Natural killer cell treated with Interleukin-12 subunit alpha and Interleukin-12 subunit beta and Interleukin-15 and Interleukin-18, amount 100 ng/mL, for 72 hours (primary cell): Measurements from ENCODE around the gene FANCE. TPM values are rescaled to one million over a fixed set of nuclear protein-coding genes. Genes with fewer than 3 reads are reported as not detected.
A peak's percentile ranks its signal among the peaks of the same experiment; 100 is the strongest.

ENCODE experiments used
- ATAC-seq, 2 donors: fragments of 150-1000 bp; cut with Tn5 transposase in 1 of 2; sonication (Bioruptor Pico), chemical (Tn5 transposase) in 1 of 2; 2 replicates each; pipeline ENCODE4 v1.10.0; 2021
- DNase-seq: peaks from one replicate; pipeline ENCODE4 v3.0.0; 2022; ENCODE audit warnings: low spot score
- H3K27ac Mint-ChIP-seq, 2 donors: 1 replicate in 1 of 2; 2 replicates in 1 of 2; pipeline ENCODE4 v1.8.0; 2022; ENCODE audit warnings: mixed read lengths in 2 of 2, mild to moderate bottlenecking in 1 of 2, moderate library complexity in 1 of 2
- H3K27me3 Mint-ChIP-seq, 2 donors: 1 replicate in 1 of 2; 2 replicates in 1 of 2; pipeline ENCODE4 v1.8.0; 2022; ENCODE audit warnings: mixed read lengths in 2 of 2
- H3K36me3 Mint-ChIP-seq: one replicate; pipeline ENCODE4 v1.8.0; 2022; ENCODE audit warnings: mixed read lengths
- H3K4me1 Mint-ChIP-seq, 2 donors: 1 replicate in 1 of 2; 2 replicates in 1 of 2; pipeline ENCODE4 v1.8.0; 2022; ENCODE audit warnings: low read depth in 2 of 2, mixed read lengths in 2 of 2, mild to moderate bottlenecking in 1 of 2
- H3K4me3 Mint-ChIP-seq: one replicate; pipeline ENCODE4 v1.8.0; 2022; ENCODE audit warnings: mixed read lengths
- H3K9me3 Mint-ChIP-seq: 2 replicates; pipeline ENCODE4 v1.8.0; 2022; ENCODE audit warnings: mixed read lengths
- total RNA-seq, 2 donors: library from RNA; stranded (reverse); gene quantifications; one replicate each; pipeline ENCODE4 v1.2.3, GENCODE V29; 2022

The FANCE gene
- total RNA-seq, 2 donors from 2014 or later, result 10.4 to 27.3 TPM

- ATAC-seq, result peak in 1 of 2 donors; percentile 1
- no peaks in the 10 kb centered on the region for H3K36me3 Mint-ChIP-seq
- H3K27me3 Mint-ChIP-seq, result peaks cover 13 to 29% of the 10 kb centered on the region in 2 donors
- H3K9me3 Mint-ChIP-seq, result no peaks in the 10 kb centered on the region
- DNase-seq, result no peak
- H3K4me3 Mint-ChIP-seq, result peak overlapping the region; percentile 49
- H3K27ac Mint-ChIP-seq, result no peak overlapping the region
- peaks cover 14 to 18% of the 10 kb centered on the region in 2 donors for H3K4me1 Mint-ChIP-seq
Observed at GRCh38 chr6:35496036-35496840, 44.1 kb downstream of the FANCE start.

- no peak within 1 kb of the TSS for H3K27ac Mint-ChIP-seq
- peak within 1 kb of the TSS; percentile 86 for H3K4me3 Mint-ChIP-seq
- ATAC-seq (peak; percentile 79 to 86), DNase-seq (no peak)
- H3K36me3 Mint-ChIP-seq, result no peaks in the 10 kb centered on the region
- H3K4me1 Mint-ChIP-seq, result peaks cover 14 to 17% of the 10 kb centered on the region in 2 donors
- peaks cover 16 to 29% of the 10 kb centered on the region in 2 donors for H3K27me3 Mint-ChIP-seq
- no peaks in the 10 kb centered on the region for H3K9me3 Mint-ChIP-seq
Observed at GRCh38 chr6:35496841-35497570, 44.9 kb downstream of the FANCE start, which contains the start of gene TEAD3. TSS of gene TEAD3 (minus strand) at chr6:35497079.

GRCh38 chr6:35497571-35498421 is 45.7 kb downstream of the FANCE start:
- Mint-ChIP-seq H3K27ac (no peak overlapping the region), H3K27me3 (peaks cover 16 to 28% of the 10 kb centered on the region in 2 donors), H3K4me1 (peaks cover 14 to 17% of the 10 kb centered on the region in 2 donors), H3K9me3 (no peaks in the 10 kb centered on the region), H3K4me3 (peak overlapping the region; percentile 86), H3K36me3 (no peaks in the 10 kb centered on the region)
- ATAC-seq (peak; percentile 50 to 55), DNase-seq (no peak)

GRCh38 chr6:35498422-35499067 is 46.4 kb downstream of the FANCE start:
- H3K27ac Mint-ChIP-seq, result peak overlapping the region in 1 of 2 donors; percentile 70
- ATAC-seq (no peak), DNase-seq (no peak)
- peaks cover 16 to 20% of the 10 kb centered on the region in 2 donors for H3K27me3 Mint-ChIP-seq
- H3K4me1 Mint-ChIP-seq, result peaks cover 13 to 14% of the 10 kb centered on the region in 2 donors
- H3K9me3 Mint-ChIP-seq, result no peaks in the 10 kb centered on the region
- H3K4me3 Mint-ChIP-seq, result peak overlapping the region; percentile 86
- no peaks in the 10 kb centered on the region for H3K36me3 Mint-ChIP-seq

GRCh38 chr6:35499372-35499771 is 47.2 kb downstream of the FANCE start:
- no peak for ATAC-seq
- no peak overlapping the region for H3K4me3 Mint-ChIP-seq
- H3K4me1 Mint-ChIP-seq, result peaks cover 8 to 9% of the 10 kb centered on the region in 2 donors
- H3K9me3 Mint-ChIP-seq, result no peaks in the 10 kb centered on the region
- peaks cover 12 to 16% of the 10 kb centered on the region in 2 donors for H3K27me3 Mint-ChIP-seq
- DNase-seq, result no peak
- H3K27ac Mint-ChIP-seq, result no peak overlapping the region
- no peaks in the 10 kb centered on the region for H3K36me3 Mint-ChIP-seq

- no peak overlapping the region for H3K27ac Mint-ChIP-seq
- peaks cover 12 to 16% of the 10 kb centered on the region in 2 donors for H3K27me3 Mint-ChIP-seq
- H3K4me3 Mint-ChIP-seq, result no peak overlapping the region
Observed at GRCh38 chr6:35500782-35501181, 48.6 kb downstream of the FANCE start.

GRCh38 chr6:35501784-35502183 is 49.6 kb downstream of the FANCE start:
- no peak for ATAC-seq

More at GRCh38 chr6:35500782-35501181, 48.6 kb downstream of the FANCE start:
- ATAC-seq, result no peak
- no peaks in the 10 kb centered on the region for H3K9me3 Mint-ChIP-seq
- DNase-seq, result no peak
- H3K36me3 Mint-ChIP-seq, result no peaks in the 10 kb centered on the region
- H3K4me1 Mint-ChIP-seq, result peaks cover 7 to 8% of the 10 kb centered on the region in 2 donors

GRCh38 chr6:35503534-35503933 is 51.4 kb downstream of the FANCE start:
- Mint-ChIP-seq H3K9me3 (no peaks in the 10 kb centered on the region), H3K36me3 (no peaks in the 10 kb centered on the region), H3K4me1 (peaks cover 4% of the 10 kb centered on the region in 2 donors), H3K4me3 (no peak overlapping the region), H3K27ac (no peak overlapping the region), H3K27me3 (peaks cover 16 to 17% of the 10 kb centered on the region in 2 donors)
- DNase-seq (no peak), ATAC-seq (no peak)

More at GRCh38 chr6:35501784-35502183, 49.6 kb downstream of the FANCE start:
- H3K4me3 Mint-ChIP-seq, result no peak overlapping the region
- no peaks in the 10 kb centered on the region for H3K9me3 Mint-ChIP-seq
- H3K27ac Mint-ChIP-seq, result no peak overlapping the region
- DNase-seq, result no peak
- peaks cover 7 to 8% of the 10 kb centered on the region in 2 donors for H3K4me1 Mint-ChIP-seq
- no peaks in the 10 kb centered on the region for H3K36me3 Mint-ChIP-seq
- H3K27me3 Mint-ChIP-seq, result peaks cover 18 to 19% of the 10 kb centered on the region in 2 donors

GRCh38 chr6:35505999-35506412 is 53.9 kb downstream of the FANCE start:
- Mint-ChIP-seq H3K36me3 (no peaks in the 10 kb centered on the region), H3K27me3 (peaks cover 10 to 20% of the 10 kb centered on the region in 2 donors), H3K9me3 (no peaks in the 10 kb centered on the region), H3K4me3 (no peak overlapping the region), H3K4me1 (no peaks in the 10 kb centered on the region), H3K27ac (no peak overlapping the region)
- DNase-seq (no peak), ATAC-seq (peak in 1 of 2 donors; percentile 31)

GRCh38 chr6:35506536-35506935 is 54.4 kb downstream of the FANCE start:
- Mint-ChIP-seq H3K27me3 (peaks cover 15 to 21% of the 10 kb centered on the region in 2 donors), H3K36me3 (no peaks in the 10 kb centered on the region), H3K4me1 (no peaks in the 10 kb centered on the region), H3K4me3 (no peak overlapping the region), H3K27ac (no peak overlapping the region), H3K9me3 (no peaks in the 10 kb centered on the region)
- ATAC-seq (no peak), DNase-seq (no peak)

GRCh38 chr6:35507221-35507620 is 55.1 kb downstream of the FANCE start:
- DNase-seq, result no peak
- Mint-ChIP-seq H3K9me3 (no peaks in the 10 kb centered on the region), H3K27ac (no peak overlapping the region), H3K27me3 (peaks cover 15 to 18% of the 10 kb centered on the region in 2 donors), H3K36me3 (no peaks in the 10 kb centered on the region), H3K4me3 (no peak overlapping the region), H3K4me1 (no peaks in the 10 kb centered on the region)
- ATAC-seq, result no peak

GRCh38 chr6:35508027-35508426 is 55.9 kb downstream of the FANCE start:
- Mint-ChIP-seq H3K4me1 (no peaks in the 10 kb centered on the region), H3K36me3 (no peaks in the 10 kb centered on the region), H3K9me3 (no peaks in the 10 kb centered on the region), H3K27me3 (peaks cover 15 to 20% of the 10 kb centered on the region in 2 donors), H3K27ac (no peak overlapping the region), H3K4me3 (no peak overlapping the region)
- ATAC-seq, result no peak
- DNase-seq, result no peak

GRCh38 chr6:35508542-35508941 is 56.4 kb downstream of the FANCE start:
- Mint-ChIP-seq H3K27ac (no peak overlapping the region), H3K27me3 (peaks cover 15 to 20% of the 10 kb centered on the region in 2 donors), H3K36me3 (no peaks in the 10 kb centered on the region), H3K9me3 (no peaks in the 10 kb centered on the region), H3K4me1 (no peaks in the 10 kb centered on the region), H3K4me3 (no peak overlapping the region)
- ATAC-seq (no peak), DNase-seq (no peak)
